ENCODE data around the gene WWOX.

GRCh38 chr16:78656887-78657286 lies 557.4 kb downstream of the WWOX start:
- TF ChIP-seq CTCF (IDR thresholded peaks at IDR 0.05) (no peak), EZH2 (IDR thresholded peaks at IDR 0.05; ENCODE audit: borderline replicate concordance, insufficient read depth, low read depth, low read length, poor library complexity, severe bottlenecking) (no peak)
